Neural progenitor cell (in vitro differentiated cells): ENCODE data around the gene PON1. TPM values are rescaled to one million over a fixed set of nuclear protein-coding genes. Genes with fewer than 3 reads are reported as not detected.

Experiments used
- DNase-seq: peaks from one replicate; pipeline ENCODE4 v3.0.0-alpha.2; 2016; ENCODE audit warnings: low spot score
- H2AFZ ChIP-seq: fragments of 200-600 bp; sonication (generic); replicated peaks from 2 replicates; pipeline ENCODE4 v1.6.1; 2016; ENCODE audit warnings: antibody characterized with exemption
- H3F3A ChIP-seq: fragments of 200-600 bp; sonication (generic); 2 replicates; pipeline ENCODE4 v1.6.1; 2016; ENCODE audit warnings: antibody characterized with exemption, low read depth
- H3K27ac ChIP-seq: fragments of 200-600 bp; sonication (generic); 2 replicates; pipeline ENCODE4 v1.5.1; 2016; ENCODE audit warnings: mild to moderate bottlenecking
- H3K27me3 ChIP-seq: fragments of 200-600 bp; sonication (generic); 2 replicates; pipeline ENCODE4 v1.6.1; 2016; ENCODE audit warnings: mild to moderate bottlenecking, moderate library complexity
- H3K36me3 ChIP-seq: fragments of 200-600 bp; sonication (generic); 2 replicates; pipeline ENCODE4 v1.5.1; 2016
- H3K4me1 ChIP-seq: fragments of 200-600 bp; sonication (generic); 2 replicates; pipeline ENCODE4 v1.6.1; 2016; ENCODE audit warnings: mixed run types
- H3K4me2 ChIP-seq: fragments of 200-600 bp; sonication (generic); 2 replicates; pipeline ENCODE4 v1.6.1; 2016
- H3K4me3 ChIP-seq: fragments of 200-600 bp; sonication (generic); 2 replicates; pipeline ENCODE4 v1.5.1; 2016
- H3K79me2 ChIP-seq: fragments of 200-600 bp; sonication (generic); 2 replicates; pipeline ENCODE4 v1.6.1; 2016; ENCODE audit warnings: low read depth
- H3K9ac ChIP-seq: fragments of 200-600 bp; sonication (generic); 2 replicates; pipeline ENCODE4 v1.6.1; 2016
- H3K9me3 ChIP-seq: fragments of 200-600 bp; sonication (generic); 2 replicates; pipeline ENCODE4 v1.5.1; 2016; ENCODE audit warnings: low read depth
- H4K20me1 ChIP-seq: fragments of 200-600 bp; sonication (generic); 2 replicates; pipeline ENCODE4 v1.6.1; 2016; ENCODE audit warnings: low read depth
- H3K27ac Mint-ChIP-seq: 3 replicates; pipeline ENCODE4 v1.8.0; 2021; ENCODE audit warnings: mixed read lengths
- H3K27me3 Mint-ChIP-seq: 2 replicates; pipeline ENCODE4 v1.8.0; 2022; ENCODE audit warnings: low read depth, mild to moderate bottlenecking, inconsistent platforms, moderate library complexity, mixed read lengths; ENCODE audit not compliant: insufficient read depth
- H3K36me3 Mint-ChIP-seq: 3 replicates; pipeline ENCODE4 v1.8.0; 2021; ENCODE audit warnings: mixed read lengths
- H3K4me1 Mint-ChIP-seq: 3 replicates; pipeline ENCODE4 v1.8.0; 2021; ENCODE audit warnings: mixed read lengths
- H3K4me3 Mint-ChIP-seq: 3 replicates; pipeline ENCODE4 v1.8.0; 2021; ENCODE audit warnings: mild to moderate bottlenecking, moderate library complexity, mixed read lengths
- H3K9me3 Mint-ChIP-seq: 3 replicates; pipeline ENCODE4 v1.8.0; 2020; ENCODE audit warnings: mixed read lengths
- EZH2 ChIP-seq: fragments of 200-600 bp; sonication (generic); IDR thresholded peaks from 2 replicates; pipeline ENCODE4 v1.6.1; 2017; ENCODE audit warnings: antibody characterized with exemption, mild to moderate bottlenecking, moderate library complexity
- EZH2phosphoT487 ChIP-seq: fragments of 200-600 bp; sonication (generic); IDR thresholded peaks from 2 replicates; pipeline ENCODE4 v1.6.1; 2017; ENCODE audit warnings: antibody characterized with exemption
- total RNA-seq: library from RNA; depleted of rRNA; stranded (reverse); fragments of >200 nt; gene quantifications from 2 replicates; pipeline ENCODE4 v1.2.3, GENCODE V29; 2015; ENCODE audit warnings: low replicate concordance
- TF ChIP-seq, protein P1 (sequence below): fragments of 200-600 bp; sonication (generic); IDR thresholded peaks from 2 replicates; pipeline ENCODE4 v1.5.1; 2017; ENCODE audit warnings: antibody characterized with exemption, mild to moderate bottlenecking

Gene PON1
- total RNA-seq, 1 donor from 2014 or later, result 1.7 TPM

- no peak overlapping the region for H3K4me3 ChIP-seq
- H3K27me3 ChIP-seq, result no peaks in the 10 kb centered on the region
- H3K9ac ChIP-seq, result no peak overlapping the region
- peak overlapping the region; percentile 3 for H3K27ac Mint-ChIP-seq
- no peak overlapping the region for H3K4me2 ChIP-seq
- H3K4me1 Mint-ChIP-seq, result peaks cover 10% of the 10 kb centered on the region
- DNase-seq, result no peak
- no peak overlapping the region for H3K27ac ChIP-seq
- no peak overlapping the region for H2AFZ ChIP-seq
- no peaks in the 10 kb centered on the region for H3K79me2 ChIP-seq
- no peaks in the 10 kb centered on the region for H3K36me3 Mint-ChIP-seq
- H3K9me3 Mint-ChIP-seq, result peaks cover 3% of the 10 kb centered on the region
- H3F3A ChIP-seq, result no peaks in the 10 kb centered on the region
- peaks cover 2% of the 10 kb centered on the region for H3K27me3 Mint-ChIP-seq
- H4K20me1 ChIP-seq, result no peaks in the 10 kb centered on the region
- no peaks in the 10 kb centered on the region for H3K36me3 ChIP-seq
- peaks cover 13% of the 10 kb centered on the region for H3K4me1 ChIP-seq
- H3K4me3 Mint-ChIP-seq, result no peak overlapping the region
- TF ChIP-seq EZH2 (no peak), EZH2phosphoT487 (no peak)
- TF ChIP-seq, protein P1, sequence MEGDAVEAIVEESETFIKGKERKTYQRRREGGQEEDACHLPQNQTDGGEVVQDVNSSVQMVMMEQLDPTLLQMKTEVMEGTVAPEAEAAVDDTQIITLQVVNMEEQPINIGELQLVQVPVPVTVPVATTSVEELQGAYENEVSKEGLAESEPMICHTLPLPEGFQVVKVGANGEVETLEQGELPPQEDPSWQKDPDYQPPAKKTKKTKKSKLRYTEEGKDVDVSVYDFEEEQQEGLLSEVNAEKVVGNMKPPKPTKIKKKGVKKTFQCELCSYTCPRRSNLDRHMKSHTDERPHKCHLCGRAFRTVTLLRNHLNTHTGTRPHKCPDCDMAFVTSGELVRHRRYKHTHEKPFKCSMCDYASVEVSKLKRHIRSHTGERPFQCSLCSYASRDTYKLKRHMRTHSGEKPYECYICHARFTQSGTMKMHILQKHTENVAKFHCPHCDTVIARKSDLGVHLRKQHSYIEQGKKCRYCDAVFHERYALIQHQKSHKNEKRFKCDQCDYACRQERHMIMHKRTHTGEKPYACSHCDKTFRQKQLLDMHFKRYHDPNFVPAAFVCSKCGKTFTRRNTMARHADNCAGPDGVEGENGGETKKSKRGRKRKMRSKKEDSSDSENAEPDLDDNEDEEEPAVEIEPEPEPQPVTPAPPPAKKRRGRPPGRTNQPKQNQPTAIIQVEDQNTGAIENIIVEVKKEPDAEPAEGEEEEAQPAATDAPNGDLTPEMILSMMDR, result no peak
- H3K9me3 ChIP-seq, result no peaks in the 10 kb centered on the region
Measured at GRCh38 chr7:95312561-95312960, 11.8 kb downstream of the PON1 start.

- no peak overlapping the region for H3K27ac ChIP-seq
- DNase-seq, result no peak
- Mint-ChIP-seq H3K4me1 (peaks cover 8% of the 10 kb centered on the region), H3K27ac (no peak overlapping the region), H3K36me3 (no peaks in the 10 kb centered on the region), H3K9me3 (peaks cover 3% of the 10 kb centered on the region), H3K4me3 (no peak overlapping the region), H3K27me3 (peaks cover 2% of the 10 kb centered on the region)
- H4K20me1 ChIP-seq, result no peaks in the 10 kb centered on the region
- no peak overlapping the region for H3K9ac ChIP-seq
- no peak overlapping the region for H3K4me2 ChIP-seq
- no peak overlapping the region for H3K4me3 ChIP-seq
- peaks cover 7% of the 10 kb centered on the region for H3K4me1 ChIP-seq
- no peaks in the 10 kb centered on the region for H3K9me3 ChIP-seq
- H3K79me2 ChIP-seq, result no peaks in the 10 kb centered on the region
- TF ChIP-seq EZH2phosphoT487 (no peak), EZH2 (no peak)
- TF ChIP-seq, protein P1, result no peak
- H3K36me3 ChIP-seq, result no peaks in the 10 kb centered on the region
- no peaks in the 10 kb centered on the region for H3F3A ChIP-seq
- no peaks in the 10 kb centered on the region for H3K27me3 ChIP-seq
- H2AFZ ChIP-seq, result no peak overlapping the region
Measured at GRCh38 chr7:95311389-95311788, 12.9 kb downstream of the PON1 start.

DNA sequence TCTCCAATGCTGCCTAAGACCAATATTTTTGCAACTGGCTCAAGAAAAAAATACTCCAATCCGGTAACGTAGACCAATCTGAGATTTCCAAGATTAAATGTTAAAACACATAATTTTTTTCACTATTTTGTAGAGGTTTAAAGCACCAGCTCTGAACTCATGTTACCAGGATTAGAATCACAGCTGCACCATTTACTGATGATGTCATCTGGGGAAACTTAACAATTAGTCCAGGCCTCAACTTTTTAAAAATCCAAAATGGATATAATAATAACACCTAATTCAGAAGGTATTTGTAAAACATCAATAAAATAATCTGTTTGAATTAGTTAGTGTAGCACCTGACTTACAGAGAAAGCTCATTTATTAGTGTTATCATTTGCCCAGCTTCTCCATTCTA, 14.4 kb downstream of the PON1 start:
- Histone ChIP-seq H3K4me2 (no peak overlapping the region), H3K27me3 (no peaks in the 10 kb centered on the region), H3F3A (no peaks in the 10 kb centered on the region), H3K27ac (no peak overlapping the region), H2AFZ (no peak overlapping the region), H3K9ac (no peak overlapping the region), H3K79me2 (no peaks in the 10 kb centered on the region), H4K20me1 (no peaks in the 10 kb centered on the region), H3K4me1 (peaks cover 7% of the 10 kb centered on the region), H3K9me3 (no peaks in the 10 kb centered on the region), H3K4me3 (no peak overlapping the region), H3K36me3 (no peaks in the 10 kb centered on the region)
- no peak overlapping the region for H3K4me3 Mint-ChIP-seq
- peaks cover 2% of the 10 kb centered on the region for H3K27me3 Mint-ChIP-seq
- H3K27ac Mint-ChIP-seq, result no peak overlapping the region
- H3K36me3 Mint-ChIP-seq, result no peaks in the 10 kb centered on the region
- DNase-seq, result no peak
- peaks cover 3% of the 10 kb centered on the region for H3K9me3 Mint-ChIP-seq
- H3K4me1 Mint-ChIP-seq, result peaks cover 12% of the 10 kb centered on the region
- TF ChIP-seq EZH2phosphoT487 (no peak), EZH2 (no peak)
- TF ChIP-seq, protein P1, result no peak

DNA sequence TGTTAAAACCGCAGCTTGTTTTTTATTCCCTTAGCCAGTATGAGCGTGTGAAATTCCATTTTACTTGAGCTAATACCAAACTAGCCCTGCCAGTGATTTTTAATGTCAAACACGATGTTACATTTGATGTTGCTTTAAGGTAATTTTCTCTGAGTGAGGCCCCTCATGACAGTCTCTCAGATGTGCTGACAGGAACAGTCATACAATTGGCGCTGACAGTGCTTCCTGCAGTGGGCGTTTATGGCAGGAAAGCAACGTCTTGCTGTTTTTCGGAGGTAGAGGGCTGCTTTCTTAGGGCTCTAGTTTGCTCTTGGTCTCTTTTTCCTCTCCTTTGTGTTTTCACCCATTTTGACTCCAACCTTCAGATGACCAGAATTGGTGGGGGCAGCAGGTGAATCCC, 19.3 kb downstream of the PON1 start:
- Histone ChIP-seq H3K36me3 (no peaks in the 10 kb centered on the region), H3K4me2 (no peak overlapping the region), H3K27ac (no peak overlapping the region), H3F3A (no peaks in the 10 kb centered on the region), H3K9ac (no peak overlapping the region), H3K27me3 (no peaks in the 10 kb centered on the region), H3K79me2 (no peaks in the 10 kb centered on the region), H2AFZ (no peak overlapping the region), H3K4me1 (peaks cover 17% of the 10 kb centered on the region), H4K20me1 (no peaks in the 10 kb centered on the region), H3K4me3 (no peak overlapping the region), H3K9me3 (no peaks in the 10 kb centered on the region)
- no peak for DNase-seq
- H3K27ac Mint-ChIP-seq, result no peak overlapping the region
- H3K36me3 Mint-ChIP-seq, result no peaks in the 10 kb centered on the region
- H3K4me3 Mint-ChIP-seq, result no peak overlapping the region
- H3K27me3 Mint-ChIP-seq, result no peaks in the 10 kb centered on the region
- peaks cover 28% of the 10 kb centered on the region for H3K4me1 Mint-ChIP-seq
- H3K9me3 Mint-ChIP-seq, result no peaks in the 10 kb centered on the region
- TF ChIP-seq EZH2 (no peak), EZH2phosphoT487 (no peak)
- TF ChIP-seq, protein P1, result no peak
